SK-N-SH (cell line): Measurements from ENCODE around the gene ARHGEF18. TPM values are rescaled to one million over a fixed set of nuclear protein-coding genes. Genes with fewer than 3 reads are reported as not detected.

Source experiments
- CTCF ChIA-PET: fragments of 300-600, 350-600 bp; formaldehyde crosslinking; extraction: SDS; loops from one replicate; lab custom pipeline; 2021; lab: Yijun Ruan, JAX
- POLR2A ChIA-PET: fragments of 350-600 bp; sonication (Branson Sonifier 250); formaldehyde crosslinking; extraction: SDS; loops from one replicate; lab custom pipeline; 2020; ENCODE audit warnings: antibody characterized with exemption, inconsistent platforms; lab: Yijun Ruan, JAX
- DNase-seq: peaks from one replicate; pipeline ENCODE4 v3.0.0; 2012
- H2AFZ ChIP-seq: fragments of 200-600 bp; sonication (generic); 2 replicates; pipeline ENCODE4 v1.8.1; 2016; ENCODE audit warnings: antibody characterized with exemption, mild to moderate bottlenecking, low read depth
- H3F3A ChIP-seq: fragments of 200-600 bp; sonication (generic); replicated peaks from 2 replicates; pipeline ENCODE3; 2016; ENCODE audit warnings: antibody characterized with exemption, mild to moderate bottlenecking; ENCODE audit not compliant: insufficient read depth
- H3K27ac ChIP-seq, 2 experiments: fragments of 200-500 bp in 1 of 2; fragments of 200-600 bp in 1 of 2; sonication (Bioruptor generic) in 1 of 2; sonication (generic), shearing (Covaris generic) in 1 of 2; 2 replicates each; pipeline versions ENCODE4 v1.5.1 to v1.6.1; 2014 to 2016; ENCODE audit warnings: low read depth in 2 of 2, inconsistent platforms in 1 of 2, low read length in 1 of 2, mild to moderate bottlenecking in 1 of 2, mixed read lengths in 1 of 2
- H3K27me3 ChIP-seq: fragments of 200-600 bp; sonication (generic), shearing (Covaris generic); 2 replicates; pipeline ENCODE4 v1.6.1; 2016; ENCODE audit warnings: mixed run types; ENCODE audit not compliant: insufficient read depth
- H3K36me3 ChIP-seq, 2 experiments: fragments of 200-500 bp in 1 of 2; fragments of 200-600 bp in 1 of 2; sonication (Bioruptor generic) in 1 of 2; sonication (generic) in 1 of 2; replicated peaks in 1 of 2; 2 replicates each; pipeline versions ENCODE3 to v1.5.1; 2014 to 2016; ENCODE audit warnings: low read length in 1 of 2, mild to moderate bottlenecking in 1 of 2; ENCODE audit not compliant: insufficient read depth in 2 of 2, control insufficient read depth in 1 of 2
- H3K4me1 ChIP-seq, 2 experiments: fragments of 200-500 bp in 1 of 2; fragments of 200-600 bp in 1 of 2; sonication (Bioruptor generic) in 1 of 2; sonication (generic), shearing (Covaris generic) in 1 of 2; 2 replicates each; pipeline versions ENCODE4 v1.5.1 to v1.6.1; 2014 to 2016; ENCODE audit warnings: low read depth in 1 of 2, low read length in 1 of 2, mixed run types in 1 of 2; ENCODE audit not compliant: insufficient read depth in 2 of 2, control insufficient read depth in 1 of 2
- H3K4me2 ChIP-seq: fragments of 200-600 bp; sonication (generic), shearing (Covaris generic); 2 replicates; pipeline ENCODE4 v1.6.1; 2017; ENCODE audit warnings: mixed run types
- H3K4me3 ChIP-seq, 2 experiments: fragments of 200-500 bp in 1 of 2; fragments of 200-600 bp in 1 of 2; sonication (Bioruptor generic) in 1 of 2; sonication (generic), shearing (Covaris generic) in 1 of 2; 2 replicates each; pipeline versions ENCODE4 v1.5.1 to v1.8.1; 2014 to 2016; ENCODE audit warnings: low read depth in 2 of 2, inconsistent platforms in 1 of 2, low read length in 1 of 2, mild to moderate bottlenecking in 1 of 2, mixed read lengths in 1 of 2, moderate library complexity in 1 of 2
- H3K79me2 ChIP-seq: fragments of 200-600 bp; sonication (generic); 2 replicates; pipeline ENCODE4 v1.8.1; 2017; ENCODE audit warnings: mild to moderate bottlenecking; ENCODE audit not compliant: insufficient read depth
- H3K9ac ChIP-seq: fragments of 200-600 bp; sonication (generic); 2 replicates; pipeline ENCODE4 v1.6.1; 2017; ENCODE audit warnings: mixed run types
- H3K9me2 ChIP-seq: fragments of 200-600 bp; sonication (generic); 2 replicates; pipeline ENCODE4 v1.6.1; 2017; ENCODE audit warnings: mixed run types
- H3K9me3 ChIP-seq: fragments of 200-600 bp; sonication (generic); 2 replicates; pipeline ENCODE4 v1.6.1; 2017; ENCODE audit warnings: mixed run types, mild to moderate bottlenecking, moderate library complexity
- H4K20me1 ChIP-seq: fragments of 200-600 bp; sonication (generic); 2 replicates; pipeline ENCODE4 v1.6.1; 2017; ENCODE audit warnings: mild to moderate bottlenecking, mixed run types; ENCODE audit not compliant: insufficient read depth
- FOXJ3 ChIP-seq: sonication (generic); formaldehyde crosslinking; IDR thresholded peaks from 2 replicates; pipeline ENCODE4 v1.5.1; 2020; ENCODE audit warnings: mild to moderate bottlenecking, missing genetic modification reagents
- GABPA ChIP-seq: IDR thresholded peaks from 2 replicates; pipeline ENCODE4 v1.4.0; 2012; ENCODE audit warnings: low read depth, mild to moderate bottlenecking
- MEF2A ChIP-seq: IDR thresholded peaks from 2 replicates; pipeline ENCODE4 v1.4.0; 2012; ENCODE audit warnings: low read depth, borderline replicate concordance
- NFIC ChIP-seq: IDR thresholded peaks from 2 replicates; pipeline ENCODE4 v1.4.0; 2012; ENCODE audit warnings: borderline replicate concordance
- POLR2AphosphoS5 ChIP-seq: IDR thresholded peaks from 2 replicates; pipeline ENCODE4 v1.6.1; 2012; ENCODE audit warnings: low read depth, low read length
- RAD21 ChIP-seq: IDR thresholded peaks from 2 replicates; pipeline ENCODE4 v1.6.1; 2012; ENCODE audit warnings: mild to moderate bottlenecking, low read length
- RXRA ChIP-seq: IDR thresholded peaks from 2 replicates; pipeline ENCODE4 v1.4.0; 2012; ENCODE audit warnings: low read depth, mild to moderate bottlenecking, borderline replicate concordance
- SMC3 ChIP-seq: IDR thresholded peaks from 2 replicates; pipeline ENCODE4 v1.6.1; 2012; ENCODE audit warnings: low read depth, low read length, improper control_type of control experiment
- TAF1 ChIP-seq: IDR thresholded peaks from 2 replicates; pipeline ENCODE4 v1.6.1; 2012; ENCODE audit warnings: low read depth, mild to moderate bottlenecking, low read length, moderate library complexity, borderline replicate concordance
- WGBS: methylation state at CpG from one replicate; pipeline ENCODE4 v1.1.6; 2017; ENCODE audit warnings: low lambda C conversion rate; 5-methylcytosine and 5-hydroxymethylcytosine counted together
- polyA plus RNA-seq, 3 experiments: library from polyadenylated mRNA; depleted of rRNA; stranded (reverse); fragments of >200 nt; gene quantifications; 2 replicates each; pipeline ENCODE4 v1.2.3, GENCODE V29; 2012
- TF ChIP-seq, protein P1 (sequence below): IDR thresholded peaks from 2 replicates; pipeline ENCODE4; 2012
- TF ChIP-seq, protein P2 (sequence below): IDR thresholded peaks from 2 replicates; pipeline ENCODE4 v1.6.1; 2012; ENCODE audit warnings: mild to moderate bottlenecking, low read depth, low read length, moderate library complexity
- TF ChIP-seq, protein P3 (sequence below): IDR thresholded peaks from 2 replicates; pipeline ENCODE4 v1.4.0; 2012; ENCODE audit warnings: low read depth
- TF ChIP-seq, protein P4 (sequence below): fragments of 150-350 bp; IDR thresholded peaks from 2 replicates; pipeline ENCODE4 v1.6.1; 2016; ENCODE audit warnings: mild to moderate bottlenecking, low read depth, low read length

Gene ARHGEF18
- polyA plus RNA-seq, 1 of the 3 experiments (the other 2 are of a cell fraction) = 11.7 TPM

DNA sequence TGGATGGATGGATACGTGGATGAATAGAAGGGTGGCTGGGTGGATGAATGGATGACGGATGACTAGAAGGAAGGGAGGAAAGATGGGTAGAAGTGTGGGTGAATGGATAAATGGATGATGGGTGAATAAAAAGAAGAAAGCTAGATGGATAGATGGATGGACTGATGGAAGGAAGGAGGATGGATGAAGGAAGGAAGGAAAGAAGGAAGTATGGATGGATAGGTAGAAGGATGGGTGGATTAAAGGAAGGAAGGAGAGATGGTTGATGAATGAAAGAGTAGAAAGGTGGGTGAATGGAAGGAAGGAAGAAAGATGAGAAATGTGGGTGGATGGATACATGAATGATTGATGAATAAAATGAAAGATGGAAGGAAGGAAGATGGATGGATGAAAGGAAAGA, 14.5 kb downstream of the ARHGEF18 start:
- H4K20me1 ChIP-seq = no peaks in the 10 kb centered on the region
- no peaks in the 10 kb centered on the region for H3K9me3 ChIP-seq
- H3K27ac ChIP-seq = no peak overlapping the region
- no peak overlapping the region for H3K9ac ChIP-seq
- no peaks in the 10 kb centered on the region for H3K27me3 ChIP-seq
- no peak overlapping the region for H2AFZ ChIP-seq
- no peaks in the 10 kb centered on the region; a peak in 1 of 4 replicates for H3K4me1 ChIP-seq
- POLR2A ChIA-PET = no interaction called here
- no peak overlapping the region for H3K4me2 ChIP-seq
- no peaks in the 10 kb centered on the region for H3F3A ChIP-seq
- H3K79me2 ChIP-seq = no peaks in the 10 kb centered on the region
- TF ChIP-seq, protein P1, sequence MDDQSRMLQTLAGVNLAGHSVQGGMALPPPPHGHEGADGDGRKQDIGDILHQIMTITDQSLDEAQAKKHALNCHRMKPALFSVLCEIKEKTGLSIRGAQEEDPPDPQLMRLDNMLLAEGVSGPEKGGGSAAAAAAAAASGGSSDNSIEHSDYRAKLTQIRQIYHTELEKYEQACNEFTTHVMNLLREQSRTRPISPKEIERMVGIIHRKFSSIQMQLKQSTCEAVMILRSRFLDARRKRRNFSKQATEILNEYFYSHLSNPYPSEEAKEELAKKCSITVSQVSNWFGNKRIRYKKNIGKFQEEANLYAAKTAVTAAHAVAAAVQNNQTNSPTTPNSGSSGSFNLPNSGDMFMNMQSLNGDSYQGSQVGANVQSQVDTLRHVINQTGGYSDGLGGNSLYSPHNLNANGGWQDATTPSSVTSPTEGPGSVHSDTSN = no peak
- TF ChIP-seq POLR2AphosphoS5 = no peak
- no peak for TF ChIP-seq RXRA
- TF ChIP-seq SMC3 = no peak
- TF ChIP-seq, protein P2, sequence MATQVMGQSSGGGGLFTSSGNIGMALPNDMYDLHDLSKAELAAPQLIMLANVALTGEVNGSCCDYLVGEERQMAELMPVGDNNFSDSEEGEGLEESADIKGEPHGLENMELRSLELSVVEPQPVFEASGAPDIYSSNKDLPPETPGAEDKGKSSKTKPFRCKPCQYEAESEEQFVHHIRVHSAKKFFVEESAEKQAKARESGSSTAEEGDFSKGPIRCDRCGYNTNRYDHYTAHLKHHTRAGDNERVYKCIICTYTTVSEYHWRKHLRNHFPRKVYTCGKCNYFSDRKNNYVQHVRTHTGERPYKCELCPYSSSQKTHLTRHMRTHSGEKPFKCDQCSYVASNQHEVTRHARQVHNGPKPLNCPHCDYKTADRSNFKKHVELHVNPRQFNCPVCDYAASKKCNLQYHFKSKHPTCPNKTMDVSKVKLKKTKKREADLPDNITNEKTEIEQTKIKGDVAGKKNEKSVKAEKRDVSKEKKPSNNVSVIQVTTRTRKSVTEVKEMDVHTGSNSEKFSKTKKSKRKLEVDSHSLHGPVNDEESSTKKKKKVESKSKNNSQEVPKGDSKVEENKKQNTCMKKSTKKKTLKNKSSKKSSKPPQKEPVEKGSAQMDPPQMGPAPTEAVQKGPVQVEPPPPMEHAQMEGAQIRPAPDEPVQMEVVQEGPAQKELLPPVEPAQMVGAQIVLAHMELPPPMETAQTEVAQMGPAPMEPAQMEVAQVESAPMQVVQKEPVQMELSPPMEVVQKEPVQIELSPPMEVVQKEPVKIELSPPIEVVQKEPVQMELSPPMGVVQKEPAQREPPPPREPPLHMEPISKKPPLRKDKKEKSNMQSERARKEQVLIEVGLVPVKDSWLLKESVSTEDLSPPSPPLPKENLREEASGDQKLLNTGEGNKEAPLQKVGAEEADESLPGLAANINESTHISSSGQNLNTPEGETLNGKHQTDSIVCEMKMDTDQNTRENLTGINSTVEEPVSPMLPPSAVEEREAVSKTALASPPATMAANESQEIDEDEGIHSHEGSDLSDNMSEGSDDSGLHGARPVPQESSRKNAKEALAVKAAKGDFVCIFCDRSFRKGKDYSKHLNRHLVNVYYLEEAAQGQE = no peak
- no peak for TF ChIP-seq RAD21
- no peak for TF ChIP-seq GABPA
- TF ChIP-seq MEF2A = no peak
- TF ChIP-seq FOXJ3 = no peak
- TF ChIP-seq NFIC = no peak
- TF ChIP-seq, protein P3, sequence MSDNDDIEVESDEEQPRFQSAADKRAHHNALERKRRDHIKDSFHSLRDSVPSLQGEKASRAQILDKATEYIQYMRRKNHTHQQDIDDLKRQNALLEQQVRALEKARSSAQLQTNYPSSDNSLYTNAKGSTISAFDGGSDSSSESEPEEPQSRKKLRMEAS = no peak
- no peak for TF ChIP-seq TAF1
- TF ChIP-seq, protein P4, sequence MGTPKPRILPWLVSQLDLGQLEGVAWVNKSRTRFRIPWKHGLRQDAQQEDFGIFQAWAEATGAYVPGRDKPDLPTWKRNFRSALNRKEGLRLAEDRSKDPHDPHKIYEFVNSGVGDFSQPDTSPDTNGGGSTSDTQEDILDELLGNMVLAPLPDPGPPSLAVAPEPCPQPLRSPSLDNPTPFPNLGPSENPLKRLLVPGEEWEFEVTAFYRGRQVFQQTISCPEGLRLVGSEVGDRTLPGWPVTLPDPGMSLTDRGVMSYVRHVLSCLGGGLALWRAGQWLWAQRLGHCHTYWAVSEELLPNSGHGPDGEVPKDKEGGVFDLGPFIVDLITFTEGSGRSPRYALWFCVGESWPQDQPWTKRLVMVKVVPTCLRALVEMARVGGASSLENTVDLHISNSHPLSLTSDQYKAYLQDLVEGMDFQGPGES = no peak
- TF ChIP-seq, all 33 proteins: peak for 0
- Histone ChIP-seq H3K9me2 (no peaks in the 10 kb centered on the region), H3K4me3 (no peak overlapping the region), H3K36me3 (no peaks in the 10 kb centered on the region)
- 28% methylated on average over 2 of the region's 2 CpGs for WGBS
- CTCF ChIA-PET = interaction anchor here (1.5 kb wide), 1 partner anchor 9 kb away, joined by 7 read pairs; no protein-coding TSS in a partner anchor
- DNase-seq = no peak
